HepG2 (cell line): ENCODE results near the gene KCND3. TPM values are rescaled to one million over a fixed set of nuclear protein-coding genes. Genes with fewer than 3 reads are reported as not detected.

Experiments
- AKAP8 ChIP-seq: sonication (generic); formaldehyde crosslinking; IDR thresholded peaks from 2 replicates; pipeline ENCODE4 v1.5.1; 2020; ENCODE audit warnings: mild to moderate bottlenecking, missing genetic modification reagents
- CBX5 ChIP-seq: sonication (generic); formaldehyde crosslinking; IDR thresholded peaks from 2 replicates; pipeline ENCODE4 v1.4.0; 2020; ENCODE audit warnings: missing genetic modification reagents, borderline replicate concordance
- ETV5 ChIP-seq: IDR thresholded peaks from 2 replicates; pipeline ENCODE4 v1.6.1; 2018; ENCODE audit warnings: missing biosample characterization, missing genetic modification reagents, inconsistent platforms, borderline replicate concordance
- ETV6 ChIP-seq: sonication (generic); formaldehyde crosslinking; conservative IDR thresholded peaks from 2 replicates; pipeline ENCODE4 v1.4.0; 2020; ENCODE audit warnings: missing genetic modification reagents
- HMG20B ChIP-seq: conservative IDR thresholded peaks from 2 replicates; pipeline ENCODE4 v1.6.1; 2016; ENCODE audit warnings: missing genetic modification reagents, missing compliant biosample characterization
- MATR3 ChIP-seq: sonication (generic); formaldehyde crosslinking; IDR thresholded peaks from 2 replicates; pipeline ENCODE4 v1.4.0; 2020; ENCODE audit warnings: missing genetic modification reagents
- NFIC ChIP-seq: IDR thresholded peaks from 2 replicates; pipeline ENCODE4 v1.6.1; 2012; ENCODE audit warnings: mild to moderate bottlenecking, low read length, inconsistent platforms
- SALL2 ChIP-seq: sonication (generic); formaldehyde crosslinking; IDR thresholded peaks from 2 replicates; pipeline ENCODE4 v1.8.1; 2023; ENCODE audit warnings: mild to moderate bottlenecking, missing genetic modification reagents, inconsistent platforms
- SOX13 ChIP-seq, 3 experiments: fragments of 450-650 bp in 1 of 3; sonication (generic) in 1 of 3; formaldehyde crosslinking in 1 of 3; IDR thresholded peaks in 2 of 3; conservative IDR thresholded peaks in 1 of 3; 2 replicates each; pipeline versions ENCODE4 v1.5.0 to v1.6.1; 2016 to 2020; ENCODE audit warnings: antibody characterized with exemption in 1 of 3, mild to moderate bottlenecking in 1 of 3, missing compliant biosample characterization in 1 of 3, missing genetic modification reagents in 1 of 3, moderate library complexity in 1 of 3
- ZMYM3 ChIP-seq: sonication (generic); formaldehyde crosslinking; IDR thresholded peaks from 2 replicates; pipeline ENCODE4 v1.5.1; 2020; ENCODE audit warnings: mild to moderate bottlenecking, missing genetic modification reagents
- ZNF274 ChIP-seq: sonication (generic); formaldehyde crosslinking; IDR thresholded peaks from 2 replicates; pipeline ENCODE4 v1.5.1; 2020; ENCODE audit warnings: mild to moderate bottlenecking, missing genetic modification reagents
- ZNF34 ChIP-seq: sonication (generic); formaldehyde crosslinking; IDR thresholded peaks from 2 replicates; pipeline ENCODE4 v1.4.0; 2020; ENCODE audit warnings: mild to moderate bottlenecking, missing genetic modification reagents, borderline replicate concordance
- ZNF446 ChIP-seq: sonication (generic); formaldehyde crosslinking; IDR thresholded peaks from 2 replicates; pipeline ENCODE4 v1.5.0; 2020; ENCODE audit warnings: mild to moderate bottlenecking, missing genetic modification reagents
- ZNF543 ChIP-seq: sonication (generic); formaldehyde crosslinking; IDR thresholded peaks from 2 replicates; pipeline ENCODE4 v1.4.0; 2020; ENCODE audit warnings: mild to moderate bottlenecking, missing genetic modification reagents
- polyA plus RNA-seq, 8 experiments: library from polyadenylated mRNA; depleted of rRNA in 3 of 8; stranded (reverse) in 7 of 8; unstranded in 1 of 8; fragments of >200 nt; fragmentation: Illumina TruSeq in 4 of 8; extraction: Trizol in 4 of 8; gene quantifications; 2 replicates each; pipeline versions ENCODE4 v1.2.1 to v1.2.3, GENCODE V29; 2011 to 2016; ENCODE audit warnings: low read depth in 4 of 8, missing spikeins in 1 of 8, mixed read lengths in 1 of 8; ENCODE audit not compliant: insufficient read depth in 1 of 8
- total RNA-seq, 5 experiments: library from RNA; depleted of rRNA; stranded (reverse); fragments of >200 nt; fragmentation: Illumina TruSeq; extraction: Trizol; gene quantifications; 2 replicates each; pipeline ENCODE4 v1.2.3, GENCODE V29; 2016; ENCODE audit warnings: low read depth in 1 of 5
- TF ChIP-seq, protein P1 (sequence below): sonication (generic); formaldehyde crosslinking; IDR thresholded peaks from 2 replicates; pipeline ENCODE4 v1.8.0; 2022; ENCODE audit warnings: missing genetic modification reagents, mild to moderate bottlenecking, borderline replicate concordance
- TF ChIP-seq, protein P2 (sequence below), 2 experiments: sonication (generic) in 1 of 2; formaldehyde crosslinking in 1 of 2; IDR thresholded peaks; 2 replicates each; pipeline versions ENCODE4 v1.4.0 to v1.6.1; 2016 to 2020; ENCODE audit warnings: borderline replicate concordance in 1 of 2, low read depth in 1 of 2, mild to moderate bottlenecking in 1 of 2, missing genetic modification reagents in 1 of 2
- TF ChIP-seq, protein P3 (sequence below): IDR thresholded peaks from 2 replicates; pipeline ENCODE4 v1.6.1; 2016

KCND3 gene
- total and polyA plus RNA-seq, 2 of the 13 experiments (the other 11 are each of a cell fraction or from before 2014, with no cell fraction given): 0.04 TPM; not detected in 1

DNA sequence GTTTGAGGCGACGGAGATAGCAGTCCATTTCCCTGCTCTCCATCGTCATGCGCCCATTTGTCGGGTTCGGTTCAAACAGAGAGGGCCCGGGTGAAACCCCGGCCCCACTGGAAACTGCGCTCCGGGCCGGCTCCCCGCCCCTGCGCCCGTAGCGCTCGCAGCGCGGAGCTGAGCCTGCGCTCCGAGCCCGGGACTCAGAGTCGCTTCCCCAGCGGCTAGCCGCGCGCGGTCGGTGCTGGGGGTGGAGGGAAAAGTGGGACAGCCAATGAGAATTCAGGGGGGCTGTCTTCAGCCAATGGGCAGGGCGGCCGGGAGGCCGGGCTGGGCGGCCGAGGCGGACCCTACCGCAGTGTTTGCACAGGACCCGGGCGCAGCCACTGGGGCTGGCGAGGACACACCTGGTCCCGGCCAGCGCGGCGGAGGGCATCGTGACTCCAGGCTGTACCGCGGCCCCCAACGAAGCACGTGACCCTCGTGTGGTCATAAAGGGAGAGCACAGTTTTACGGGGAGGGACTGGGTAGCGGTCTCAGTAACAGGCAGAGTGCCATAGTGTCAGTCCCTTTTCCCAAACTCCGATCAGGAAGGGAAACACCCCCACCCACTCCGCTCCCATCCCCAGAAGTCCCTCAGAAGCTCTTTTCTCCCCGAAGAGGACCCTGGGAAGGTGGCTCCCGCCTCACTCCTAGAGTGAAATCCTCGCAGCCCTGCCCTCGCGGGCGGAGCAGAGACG is 250.1 kb downstream of the KCND3 start, which contains the start of gene INKA2 (continued):
- TF ChIP-seq SALL2 (peak; percentile 77; the same call in 1 of the 2 replicates), AKAP8 (CRISPR knock-in tag) (peak; percentile 78), MATR3 (CRISPR knock-in tag) (no peak), CBX5 (CRISPR knock-in tag) (peak; percentile 37; the same call in 1 of the 2 replicates), ZNF34 (CRISPR knock-in tag) (peak; percentile 10; the same call in 1 of the 2 replicates), ZMYM3 (CRISPR knock-in tag) (peak; percentile 39; the same call in 1 of the 2 replicates), ETV6 (peak; percentile 40; the same call in 1 of the 2 replicates), ETV5 (CRISPR knock-in tag) (0 out of 2 replicates have a peak, but pooled peaks have one; percentile 5), ZNF543 (CRISPR knock-in tag) (peak; percentile 61; the same call in 1 of the 2 replicates), ZNF274 (CRISPR knock-in tag) (peak; percentile 73; the same call in 1 of the 2 replicates), SOX13 (IDR thresholded peaks at IDR 0.05) (no peak), SOX13 (CRISPR knock-in tag; conservative IDR thresholded peaks at IDR 0.05 in 1 of 2, IDR thresholded peaks at IDR 0.05 in 1 of 2) (no peak; a peak in 1 of 4 replicates), NFIC (no peak), HMG20B (peak; percentile 86), ZNF446 (CRISPR knock-in tag) (0 out of 2 replicates have a peak, but pooled peaks have one; percentile 74)
- TF ChIP-seq, protein P1, sequence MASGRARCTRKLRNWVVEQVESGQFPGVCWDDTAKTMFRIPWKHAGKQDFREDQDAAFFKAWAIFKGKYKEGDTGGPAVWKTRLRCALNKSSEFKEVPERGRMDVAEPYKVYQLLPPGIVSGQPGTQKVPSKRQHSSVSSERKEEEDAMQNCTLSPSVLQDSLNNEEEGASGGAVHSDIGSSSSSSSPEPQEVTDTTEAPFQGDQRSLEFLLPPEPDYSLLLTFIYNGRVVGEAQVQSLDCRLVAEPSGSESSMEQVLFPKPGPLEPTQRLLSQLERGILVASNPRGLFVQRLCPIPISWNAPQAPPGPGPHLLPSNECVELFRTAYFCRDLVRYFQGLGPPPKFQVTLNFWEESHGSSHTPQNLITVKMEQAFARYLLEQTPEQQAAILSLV: peak; percentile 75
- TF ChIP-seq, protein P2, sequence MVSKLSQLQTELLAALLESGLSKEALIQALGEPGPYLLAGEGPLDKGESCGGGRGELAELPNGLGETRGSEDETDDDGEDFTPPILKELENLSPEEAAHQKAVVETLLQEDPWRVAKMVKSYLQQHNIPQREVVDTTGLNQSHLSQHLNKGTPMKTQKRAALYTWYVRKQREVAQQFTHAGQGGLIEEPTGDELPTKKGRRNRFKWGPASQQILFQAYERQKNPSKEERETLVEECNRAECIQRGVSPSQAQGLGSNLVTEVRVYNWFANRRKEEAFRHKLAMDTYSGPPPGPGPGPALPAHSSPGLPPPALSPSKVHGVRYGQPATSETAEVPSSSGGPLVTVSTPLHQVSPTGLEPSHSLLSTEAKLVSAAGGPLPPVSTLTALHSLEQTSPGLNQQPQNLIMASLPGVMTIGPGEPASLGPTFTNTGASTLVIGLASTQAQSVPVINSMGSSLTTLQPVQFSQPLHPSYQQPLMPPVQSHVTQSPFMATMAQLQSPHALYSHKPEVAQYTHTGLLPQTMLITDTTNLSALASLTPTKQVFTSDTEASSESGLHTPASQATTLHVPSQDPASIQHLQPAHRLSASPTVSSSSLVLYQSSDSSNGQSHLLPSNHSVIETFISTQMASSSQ (IDR thresholded peaks at IDR 0.05; ENCODE audit: low read depth): no peak
- TF ChIP-seq, protein P2 (CRISPR knock-in tag; IDR thresholded peaks at IDR 0.05; ENCODE audit: borderline replicate concordance): peak; percentile 23
- TF ChIP-seq, protein P3, sequence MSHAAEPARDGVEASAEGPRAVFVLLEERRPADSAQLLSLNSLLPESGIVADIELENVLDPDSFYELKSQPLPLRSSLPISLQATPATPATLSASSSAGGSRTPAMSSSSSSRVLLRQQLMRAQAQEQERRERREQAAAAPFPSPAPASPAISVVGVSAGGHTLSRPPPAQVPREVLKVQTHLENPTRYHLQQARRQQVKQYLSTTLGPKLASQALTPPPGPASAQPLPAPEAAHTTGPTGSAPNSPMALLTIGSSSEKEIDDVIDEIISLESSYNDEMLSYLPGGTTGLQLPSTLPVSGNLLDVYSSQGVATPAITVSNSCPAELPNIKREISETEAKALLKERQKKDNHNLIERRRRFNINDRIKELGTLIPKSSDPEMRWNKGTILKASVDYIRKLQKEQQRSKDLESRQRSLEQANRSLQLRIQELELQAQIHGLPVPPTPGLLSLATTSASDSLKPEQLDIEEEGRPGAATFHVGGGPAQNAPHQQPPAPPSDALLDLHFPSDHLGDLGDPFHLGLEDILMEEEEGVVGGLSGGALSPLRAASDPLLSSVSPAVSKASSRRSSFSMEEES: peak; percentile 89
